SK-N-MC (cell line): ENCODE results near the gene LRRC27.

Source experiments
- EZH2 ChIP-seq: fragments of 200-600 bp; sonication (generic); IDR thresholded peaks from one replicate; pipeline ENCODE4 v1.6.1; 2017; ENCODE audit warnings: antibody characterized with exemption
- FOXP2 ChIP-seq: optimal IDR thresholded peaks from 2 replicates; pipeline ENCODE3; 2011; ENCODE audit warnings: mild to moderate bottlenecking, moderate library complexity; ENCODE audit not compliant: insufficient read depth; ENCODE audit errors: extremely low read length, control extremely low read depth
- POLR2AphosphoS5 ChIP-seq: IDR thresholded peaks from 2 replicates; pipeline ENCODE4 v1.6.1; 2012; ENCODE audit warnings: mild to moderate bottlenecking, low read depth, low read length, borderline replicate concordance

DNA sequence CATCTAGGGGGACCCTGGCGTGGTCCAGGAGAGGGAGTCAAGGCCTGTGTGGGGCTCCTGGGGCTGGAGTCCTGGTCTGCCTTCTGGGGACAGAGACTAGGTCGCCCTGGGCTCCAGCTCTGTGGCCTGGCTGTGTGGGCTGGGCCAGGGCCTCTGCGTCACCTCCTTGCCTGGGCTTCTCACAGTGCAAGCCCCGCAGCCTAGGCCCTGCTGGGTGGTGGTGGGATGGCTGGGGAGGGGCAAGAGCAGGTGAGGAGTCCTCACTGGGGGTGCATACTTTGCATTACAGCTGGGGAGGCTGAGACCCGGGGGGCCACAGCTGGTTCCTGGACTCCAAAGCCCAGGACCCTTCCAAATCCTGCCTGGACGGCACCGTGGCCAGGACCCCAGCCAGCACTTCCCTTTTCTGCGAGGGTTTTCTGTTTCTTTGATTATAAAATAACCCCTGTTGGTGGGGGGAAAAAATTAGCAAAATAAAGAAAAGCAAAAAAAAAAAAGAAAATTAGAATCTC, 88.5 kb downstream of the LRRC27 start:
- TF ChIP-seq EZH2, result no peak
- no peak for TF ChIP-seq POLR2AphosphoS5
- TF ChIP-seq FOXP2, result no peak
